Right renal cortex interstitium (tissue), 3 donors: ENCODE measurements around the gene APOBEC2. TPM values are rescaled to one million over a fixed set of nuclear protein-coding genes. Genes with fewer than 3 reads are reported as not detected.

ENCODE experiments used
- DNase-seq, 3 donors: peaks; one replicate each; pipeline ENCODE4 v3.0.0-alpha.2; 2013; ENCODE audit warnings: low read depth in 3 of 3, low spot score in 2 of 3
- polyA plus RNA-seq, 3 donors: library from polyadenylated mRNA; unstranded; fragments of 120-200 nt; gene quantifications; one replicate each; pipeline ENCODE4 v1.2.1, GENCODE V29; 2013; ENCODE audit not compliant: insufficient read length in 3 of 3

Gene APOBEC2
- polyA plus RNA-seq, 3 donors, result 0.23 to 0.60 (median 0.46) TPM

DNA sequence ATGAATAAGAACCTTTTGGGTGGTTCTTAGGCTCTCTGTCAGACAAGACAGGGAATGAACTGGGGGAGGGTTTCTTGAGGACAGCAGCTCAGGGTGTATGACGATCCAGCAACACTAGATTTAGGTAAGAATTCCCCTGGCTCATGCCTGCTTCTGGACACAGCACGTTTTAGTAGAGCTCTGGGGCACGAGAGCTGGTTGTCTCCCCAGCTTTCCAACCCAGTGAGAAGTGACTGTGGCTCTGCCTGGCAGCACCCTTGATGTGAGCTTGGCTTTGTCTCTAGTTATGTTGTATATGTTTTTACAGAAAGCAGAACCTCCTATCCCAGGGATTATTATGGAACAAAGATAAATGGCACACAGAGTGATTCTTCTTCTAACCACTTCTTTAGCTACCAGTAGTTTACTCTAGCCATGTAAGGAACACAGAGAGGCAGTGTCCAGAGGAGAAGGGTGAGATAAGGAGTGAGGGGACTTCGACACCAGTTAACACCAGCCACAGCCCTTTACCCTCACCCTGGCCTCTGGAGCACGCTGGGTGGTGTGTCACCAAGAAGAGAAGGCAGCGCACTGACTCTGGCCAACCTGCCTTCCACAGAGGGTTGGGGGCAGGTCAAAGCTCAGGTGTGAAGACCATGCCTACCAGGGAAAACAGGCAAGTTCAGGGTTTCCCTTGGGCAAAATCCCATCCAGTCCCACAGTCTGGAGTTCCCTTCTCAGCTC, 3.9 kb downstream of the APOBEC2 start:
- no peak for DNase-seq

DNA sequence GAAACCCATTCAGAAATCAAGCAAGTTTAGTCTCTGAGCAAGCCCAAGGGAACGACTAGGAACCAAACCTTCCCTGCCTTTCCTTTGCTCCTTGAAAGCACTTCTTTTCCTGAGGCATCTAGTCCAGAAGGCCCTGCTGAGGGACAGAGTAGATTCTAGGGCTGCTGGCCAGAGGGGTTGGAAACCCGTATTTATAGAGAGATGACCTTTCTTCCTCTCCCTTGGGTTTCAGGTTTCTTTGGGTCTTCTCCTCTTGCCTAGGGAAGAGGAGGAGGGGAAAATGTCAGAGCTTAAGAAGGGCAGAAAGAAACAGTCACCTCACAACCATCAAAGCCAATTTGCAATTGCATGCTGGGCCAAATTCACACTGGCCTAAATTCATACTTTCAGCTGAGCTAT, 5.8 kb downstream of the APOBEC2 start:
- no peak for DNase-seq

DNA sequence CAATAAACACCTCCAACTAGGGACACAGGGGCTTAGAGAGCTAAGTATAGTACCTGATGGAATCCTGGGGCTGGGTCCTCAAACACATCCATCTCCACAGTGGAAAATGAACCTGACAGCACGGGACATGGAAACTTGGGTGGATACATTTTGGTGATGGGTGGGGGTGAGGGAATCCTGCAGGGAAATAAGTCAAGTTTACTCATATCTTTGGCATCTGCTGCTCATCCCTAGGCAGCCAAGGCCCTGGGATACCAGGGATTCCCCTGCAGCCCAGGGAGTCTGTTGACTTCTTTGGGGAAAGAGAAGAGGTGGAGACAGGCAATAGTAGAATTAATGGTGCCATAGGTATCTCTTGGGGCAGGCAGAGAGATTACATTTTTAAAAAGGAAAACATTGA, 6.6 kb downstream of the APOBEC2 start:
- no peak for DNase-seq

DNA sequence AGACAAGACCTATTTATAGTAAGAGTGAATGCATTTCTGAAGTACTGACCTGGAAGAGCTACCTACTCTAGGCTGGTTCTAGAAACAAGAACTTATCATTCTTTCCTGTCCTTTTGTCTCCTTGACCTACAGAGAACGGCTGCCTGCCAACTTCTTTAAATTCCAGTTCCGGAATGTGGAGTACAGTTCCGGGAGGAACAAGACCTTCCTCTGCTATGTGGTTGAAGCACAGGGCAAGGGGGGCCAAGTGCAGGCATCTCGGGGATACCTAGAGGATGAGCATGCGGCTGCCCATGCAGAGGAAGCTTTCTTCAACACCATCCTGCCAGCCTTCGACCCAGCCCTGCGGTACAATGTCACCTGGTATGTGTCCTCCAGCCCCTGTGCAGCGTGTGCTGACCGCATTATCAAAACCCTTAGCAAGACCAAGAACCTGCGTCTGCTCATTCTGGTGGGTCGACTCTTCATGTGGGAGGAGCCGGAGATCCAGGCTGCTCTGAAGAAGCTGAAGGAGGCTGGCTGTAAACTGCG, 8.3 kb downstream of the APOBEC2 start:
- no peak for DNase-seq

DNA sequence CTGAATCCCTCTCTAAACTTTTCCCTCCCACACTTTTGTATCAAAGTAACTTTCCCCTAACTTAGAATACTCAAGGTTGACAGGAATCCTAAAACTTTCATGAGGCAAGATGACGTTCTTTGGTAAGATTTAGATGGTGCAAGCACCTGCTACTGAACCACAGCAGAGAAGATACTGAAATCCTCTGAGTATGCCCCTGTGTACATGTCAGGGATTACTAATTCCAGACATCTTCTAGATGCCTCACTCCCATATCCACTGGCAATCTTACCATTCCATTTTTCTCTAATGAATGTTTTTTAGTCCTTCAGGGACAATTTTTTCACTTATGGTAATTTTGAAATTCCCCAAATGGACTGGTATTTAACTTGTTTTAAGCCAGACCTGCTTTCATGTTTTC, 9.1 kb downstream of the APOBEC2 start:
- no peak for DNase-seq

DNA sequence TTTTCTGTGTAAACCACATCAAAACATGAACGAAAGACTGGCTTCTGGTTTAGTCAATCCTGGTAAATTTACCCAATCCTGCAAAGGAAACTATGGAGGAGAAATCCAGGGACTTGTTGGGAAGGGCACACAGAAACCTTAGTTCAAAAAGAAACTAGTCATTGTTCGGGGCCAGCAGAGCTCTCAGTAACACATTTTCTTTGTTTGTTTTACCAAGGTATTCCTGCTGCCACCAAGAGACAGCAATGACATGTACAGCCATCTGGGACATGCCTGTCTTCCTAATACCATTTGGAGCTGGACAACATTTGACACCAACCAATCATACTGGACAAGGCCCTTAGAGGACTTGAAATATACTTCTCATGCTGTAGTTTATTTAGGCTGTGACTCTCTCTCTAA, 10.9 kb downstream of the APOBEC2 start:
- DNase-seq, result no peak

DNA sequence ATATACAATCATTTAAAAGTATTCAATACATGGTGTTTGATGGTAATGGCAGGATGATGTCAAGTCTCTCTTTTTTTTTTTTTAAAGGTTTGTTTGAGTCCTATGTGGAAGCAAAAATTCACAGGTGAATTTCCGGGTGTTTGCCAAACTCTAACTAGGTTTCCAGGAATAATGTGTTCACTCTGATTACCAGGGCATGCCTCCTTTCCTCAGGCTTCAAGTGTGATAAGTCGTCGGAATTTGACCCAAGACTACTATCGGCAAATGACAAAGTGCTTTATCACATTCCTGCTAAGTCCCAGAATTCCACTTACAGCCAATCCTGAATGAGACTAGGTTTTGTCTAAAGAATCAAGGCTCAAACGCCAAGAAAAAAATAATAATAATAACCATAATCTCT, 11.8 kb downstream of the APOBEC2 start:
- no peak for DNase-seq

DNA sequence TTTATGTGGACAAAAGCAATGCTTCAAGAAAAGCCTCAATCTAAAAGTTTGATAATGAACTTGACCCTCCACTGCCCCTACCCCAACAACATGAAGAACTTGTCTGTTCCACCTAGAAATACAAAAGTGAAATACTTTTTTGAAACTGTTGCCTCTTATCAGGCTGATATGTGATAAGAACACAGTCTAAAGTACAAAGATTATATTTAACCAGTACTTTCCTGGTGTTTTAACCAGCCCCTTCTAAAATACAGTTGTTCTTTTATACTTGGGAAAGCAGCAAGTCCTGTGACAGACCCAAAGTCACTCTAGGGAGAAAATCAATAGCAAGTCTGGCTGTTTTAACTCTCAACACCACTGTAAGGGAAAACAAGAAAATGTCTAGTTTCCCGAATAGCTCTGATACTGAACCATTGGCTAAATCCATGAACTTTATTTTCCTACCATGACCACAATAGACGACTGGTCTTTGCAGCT, 12.6 kb downstream of the APOBEC2 start:
- no peak for DNase-seq

DNA sequence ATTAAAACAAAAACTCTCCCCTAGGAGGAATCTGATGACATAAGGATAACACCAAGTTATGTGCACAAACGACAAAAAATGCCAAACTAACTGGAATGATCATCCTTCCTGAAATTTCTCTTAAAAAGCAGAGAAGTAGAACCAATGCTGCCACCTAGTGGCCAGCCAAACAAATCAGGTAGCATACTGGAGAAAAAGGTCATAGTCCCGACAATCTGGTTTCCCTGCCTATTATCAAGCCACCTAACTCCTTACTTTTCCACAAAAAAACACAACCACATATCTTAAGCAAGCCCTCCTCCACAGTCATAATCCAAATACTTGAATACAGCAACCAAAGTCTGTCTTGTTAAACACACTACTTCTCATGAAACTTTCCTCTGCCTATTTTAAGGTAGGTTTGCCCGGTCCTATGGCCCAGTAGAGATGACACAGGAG, 13.9 kb downstream of the APOBEC2 start:
- peak; percentile 64 to 67 (median 67) for DNase-seq

DNA sequence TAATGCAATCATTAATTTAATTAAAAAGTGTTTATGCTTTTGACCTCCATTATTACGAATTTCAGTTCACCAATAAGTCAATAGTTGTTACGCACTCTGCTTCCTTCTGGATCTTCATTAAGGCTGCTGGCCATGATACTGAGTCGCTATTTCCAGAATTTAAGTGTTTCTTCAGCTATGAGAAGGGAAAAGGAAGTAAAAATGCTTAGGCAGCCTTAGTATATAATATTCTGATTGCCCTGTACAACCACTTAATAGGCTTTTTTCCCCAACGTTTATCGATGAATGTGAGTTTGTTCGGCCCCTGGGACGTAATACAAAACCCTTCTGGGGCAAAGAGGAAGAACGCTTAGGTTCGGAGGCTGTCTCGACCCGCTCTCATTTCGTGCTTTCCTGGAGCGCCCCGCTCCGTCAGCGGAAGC, 18.5 kb downstream of the APOBEC2 start:
- no peak for DNase-seq

DNA sequence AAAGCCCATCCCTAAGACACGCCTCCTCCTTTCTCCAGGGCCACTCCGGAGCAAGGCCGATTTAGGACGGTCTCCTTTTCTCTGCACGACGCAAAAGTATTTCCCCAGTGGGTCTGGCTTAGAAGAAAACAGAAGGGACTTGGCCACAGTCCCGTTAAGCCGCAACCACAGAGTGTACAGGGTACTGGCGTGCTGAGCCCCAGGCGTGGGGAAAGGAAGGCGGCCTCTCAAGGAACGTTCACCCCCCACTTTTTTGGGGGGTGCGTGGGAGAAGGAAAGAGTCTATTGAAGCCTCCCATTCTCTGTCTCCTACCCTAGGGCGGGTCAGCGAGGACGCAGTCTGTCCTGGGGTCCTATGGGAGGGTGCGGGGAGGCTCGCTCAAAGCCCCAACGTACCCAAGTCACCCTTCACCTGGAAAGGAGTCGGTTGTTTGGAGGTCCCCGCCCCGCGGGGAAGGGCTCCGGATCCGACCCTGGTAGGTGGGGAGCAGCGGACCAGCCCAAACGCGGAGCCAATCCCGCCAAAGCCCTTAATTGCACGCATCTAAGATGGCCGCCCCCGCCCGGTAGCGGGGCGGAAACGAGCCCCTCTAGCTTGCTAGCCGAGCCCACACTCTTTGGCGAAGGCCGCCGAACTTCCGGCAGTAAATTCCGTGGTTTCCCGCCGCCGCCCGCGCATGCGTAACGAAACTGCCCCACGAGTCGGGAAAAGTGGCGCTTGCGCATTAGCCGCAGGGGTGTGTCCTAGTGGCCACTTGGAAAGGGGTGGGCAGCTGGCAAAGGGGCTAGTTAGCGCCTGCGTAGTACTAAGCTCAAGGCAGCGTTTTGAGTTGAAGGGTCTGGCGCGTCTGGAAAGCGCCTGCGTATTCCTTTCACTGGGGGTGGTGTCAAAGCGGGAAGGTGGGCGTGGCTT, 19.2 kb downstream of the APOBEC2 start, which contains the start of gene OARD1:
OARD1 (minus strand) TSS at position 434 of the 913 bp plus-strand sequence. CDS start 722 bp downstream, outside the sequence.
- DNase-seq, result peak; percentile 98 to 99 (median 98)

DNA sequence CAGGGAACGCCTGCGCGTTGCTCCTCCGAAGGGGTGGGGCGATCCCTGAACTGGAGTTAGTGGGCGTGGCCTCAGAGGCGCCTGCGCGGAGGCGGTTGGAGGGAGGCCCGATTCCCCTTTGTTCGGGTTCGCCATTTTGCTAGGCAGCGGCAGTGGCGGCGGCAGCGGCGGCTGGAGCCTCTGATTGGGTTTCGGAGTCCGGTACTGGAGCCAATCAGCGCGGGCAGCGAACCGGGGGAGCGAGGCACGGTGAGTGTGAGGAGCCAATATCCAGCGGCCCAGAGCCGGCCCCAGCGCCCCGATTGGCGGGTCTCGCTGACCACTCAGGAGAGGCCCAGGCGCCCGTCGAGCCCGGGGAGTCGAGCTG, 19.8 kb downstream of the APOBEC2 start, which contains the start of gene NFYA:
NFYA (plus strand) TSS at position 139 of the 367 bp plus-strand sequence. CDS start 6,116 bp downstream, outside the sequence.
- DNase-seq, result no peak

DNA sequence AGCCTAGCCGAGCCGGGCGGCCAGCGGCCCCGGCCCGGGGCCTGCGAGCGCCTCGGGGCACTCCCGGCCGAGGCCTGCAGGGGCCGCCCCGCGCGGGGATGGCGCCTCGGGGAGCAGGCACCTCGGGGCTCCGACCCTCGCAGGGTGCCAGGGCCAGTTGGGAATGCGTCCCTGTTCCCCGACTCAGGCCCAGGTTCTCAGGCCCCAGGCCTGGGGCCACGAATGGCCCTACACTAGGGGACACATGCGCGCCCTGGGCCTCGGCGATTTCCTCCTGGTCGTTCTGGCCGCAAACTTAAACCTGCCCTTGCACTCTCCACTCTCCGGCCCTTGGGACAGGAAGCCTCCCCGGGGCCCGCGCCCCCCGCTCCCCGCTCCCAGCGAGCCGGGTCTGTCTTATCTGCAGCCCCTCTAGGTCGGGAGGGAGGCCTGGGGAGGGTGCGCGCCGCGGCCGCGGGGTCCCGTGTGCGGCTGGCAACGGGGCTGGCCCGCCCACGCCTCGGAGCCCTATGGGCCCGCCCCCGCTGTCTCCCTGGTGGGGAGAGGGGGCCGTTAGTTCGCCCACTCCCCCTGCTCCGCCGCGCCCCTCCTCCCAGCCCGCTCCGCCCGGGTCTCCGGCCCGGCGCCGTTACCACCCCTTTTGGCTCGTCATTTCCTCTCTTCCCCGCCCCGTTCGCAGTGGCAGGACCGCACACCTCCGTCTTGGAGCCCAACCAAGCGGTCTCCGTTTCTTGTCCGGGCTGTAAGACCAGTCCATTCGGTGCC, 20.4 kb downstream of the APOBEC2 start:
- peak; percentile 63 to 80 (median 80) for DNase-seq

DNA sequence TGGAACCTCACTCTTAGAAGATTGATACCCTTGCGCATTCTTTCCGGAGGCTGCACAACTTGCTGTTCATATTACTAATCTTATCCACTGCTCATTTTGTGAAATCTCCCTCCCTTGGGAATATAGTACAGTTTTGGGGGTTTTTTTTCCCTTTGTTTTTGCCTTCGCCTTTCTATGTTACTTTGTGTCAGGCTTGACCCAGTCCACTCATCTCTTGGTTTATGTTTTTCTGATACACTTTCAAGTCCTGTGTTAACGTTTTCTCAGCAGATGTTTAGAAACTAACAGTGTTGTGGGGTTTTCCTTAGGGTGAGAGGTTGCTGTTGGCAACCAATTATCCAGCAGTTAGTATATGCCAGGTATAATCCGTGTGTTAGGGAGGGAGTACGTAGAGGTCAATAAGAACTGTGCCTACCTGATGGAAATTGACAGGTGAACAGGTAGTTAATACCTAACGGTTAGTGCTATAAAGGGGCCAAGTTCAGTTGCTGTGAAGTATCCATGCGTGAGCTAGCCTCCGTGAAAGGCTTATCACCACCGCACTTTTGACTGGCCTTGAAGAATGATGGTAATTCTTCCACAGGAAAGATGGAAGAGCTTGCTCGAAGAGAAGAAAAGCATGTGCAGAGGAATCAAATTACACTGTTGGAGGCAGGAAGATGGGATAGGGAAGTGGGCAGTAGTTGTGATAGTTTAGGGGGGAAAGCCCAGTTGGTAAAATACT, 21.1 kb downstream of the APOBEC2 start:
- peak in 1 of 3 donors; percentile 27 for DNase-seq

DNA sequence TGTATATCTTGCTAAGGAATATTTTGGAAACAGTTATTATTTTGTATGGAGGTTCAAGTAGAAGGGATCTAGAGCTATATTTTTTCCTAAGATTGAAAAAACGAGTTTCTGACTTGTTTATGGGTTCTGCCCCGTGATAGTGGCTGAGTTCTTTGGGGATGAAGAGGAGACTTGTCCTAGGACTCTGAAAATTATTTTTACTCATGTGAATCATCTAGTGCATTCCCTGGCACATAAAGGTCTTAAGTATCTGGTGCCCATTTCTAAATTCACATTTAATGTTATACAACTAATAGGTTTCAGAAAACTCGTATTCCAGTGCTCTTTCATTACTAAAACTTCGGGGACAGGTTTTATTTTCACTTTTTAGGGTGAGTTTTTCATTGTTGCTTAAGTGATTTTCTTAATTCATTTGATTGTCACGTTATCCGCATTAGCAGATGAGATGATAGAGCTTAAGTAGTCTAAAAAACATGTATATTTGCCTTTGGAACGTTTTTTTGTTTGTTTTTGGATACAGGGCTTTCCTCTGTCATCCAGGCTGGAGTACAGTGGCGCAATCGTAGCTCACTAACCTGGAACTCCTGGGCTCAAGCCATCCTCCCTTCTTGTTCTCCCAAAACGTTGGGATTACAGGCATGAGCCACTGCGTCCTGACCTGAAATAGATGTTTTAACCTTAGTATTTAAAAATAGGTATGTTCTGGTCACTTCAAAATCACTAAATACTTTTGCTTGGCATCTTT, 21.9 kb downstream of the APOBEC2 start:
- DNase-seq, result no peak

DNA sequence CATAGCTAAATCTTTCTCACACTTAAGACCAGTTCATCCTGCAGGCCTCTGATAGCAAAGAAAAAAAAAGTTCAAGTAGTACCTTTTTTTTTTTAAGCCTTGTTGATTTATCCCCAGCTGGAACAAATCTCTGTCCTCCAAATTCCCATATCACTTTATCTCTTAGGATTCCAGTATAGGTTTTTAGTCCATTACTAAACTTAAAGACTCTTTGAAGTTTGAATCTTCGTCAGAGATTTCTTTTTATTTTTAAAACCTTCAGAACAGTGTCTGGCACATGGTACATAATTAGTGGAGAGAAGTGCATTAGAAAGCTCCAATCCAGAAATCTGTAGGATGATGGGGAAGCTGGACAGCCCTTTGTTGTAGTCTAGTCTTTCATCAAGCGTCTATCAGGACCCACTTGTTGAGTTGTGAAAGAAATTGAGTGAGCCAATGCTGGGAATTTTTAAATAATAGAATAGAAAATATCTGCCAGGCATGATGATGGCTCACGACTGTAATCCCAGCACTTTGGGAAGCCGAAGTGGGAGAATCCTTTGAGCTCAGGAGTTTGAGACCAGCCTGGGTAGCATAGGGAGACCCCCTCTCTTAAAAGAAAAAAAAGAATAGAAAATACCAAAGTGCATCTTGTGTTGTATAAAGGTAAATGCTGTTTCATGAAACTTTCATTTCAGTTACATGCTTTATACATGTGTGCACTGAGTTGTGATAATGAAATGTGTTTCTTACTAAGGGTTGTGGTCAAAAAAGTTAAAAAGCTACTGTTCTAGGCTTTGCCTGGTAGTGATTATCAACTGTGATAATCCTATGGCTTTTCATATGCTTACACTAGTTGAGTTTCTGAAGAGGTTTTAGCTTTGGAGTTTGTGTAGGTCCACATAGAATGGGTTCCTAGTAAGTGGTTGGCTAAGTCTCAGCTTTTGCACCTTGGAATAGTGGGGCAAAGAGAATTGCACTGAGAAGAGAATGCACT, 22.9 kb downstream of the APOBEC2 start:
- DNase-seq, result no peak

DNA sequence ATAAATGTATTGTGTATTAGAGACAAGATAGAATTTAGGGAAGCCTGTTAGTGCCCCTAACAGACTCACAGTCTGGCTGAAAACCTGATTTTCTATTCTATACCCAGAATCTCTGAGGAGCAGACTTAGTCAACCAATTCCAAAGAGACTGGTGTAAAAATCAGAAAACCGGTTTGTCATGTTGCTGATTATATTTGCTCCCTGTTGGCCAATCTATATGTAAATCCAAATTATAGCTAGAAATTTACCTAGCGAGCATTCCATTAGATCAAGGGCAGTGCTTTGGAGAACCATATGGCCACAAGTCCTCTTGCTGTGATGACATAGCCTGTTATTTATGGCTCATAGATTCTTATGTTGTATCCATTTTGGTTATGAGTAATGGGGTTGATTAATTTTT, 24.5 kb downstream of the APOBEC2 start:
- DNase-seq, result no peak

DNA sequence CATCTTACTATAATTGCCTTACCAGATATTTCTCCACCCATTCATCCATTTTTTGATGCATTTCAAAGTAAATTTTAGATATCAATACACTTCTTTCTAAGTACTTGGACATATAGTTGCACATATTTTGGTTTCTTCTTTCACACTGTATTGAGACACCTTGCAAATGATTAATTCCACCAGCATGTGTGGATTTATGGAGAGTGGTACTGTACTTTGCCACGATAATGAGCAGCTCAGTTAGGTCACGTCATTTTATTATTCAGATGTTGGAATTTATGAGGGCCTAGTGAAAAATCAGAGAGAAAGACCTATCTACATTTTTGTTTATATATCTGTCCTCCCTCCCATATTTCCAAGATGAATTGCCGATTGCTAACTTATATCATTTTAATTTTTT, 25.1 kb downstream of the APOBEC2 start:
- DNase-seq, result no peak
